Cerebellar nuclear complex (tissue), 1 donor: ENCODE data around the gene SPOCK1.

Source experiments
- DNase-seq, 2 experiments: peaks; one replicate each; lab custom pipeline; 2025; lab: John Stamatoyannopoulos, UW

The SPOCK1 gene

DNA sequence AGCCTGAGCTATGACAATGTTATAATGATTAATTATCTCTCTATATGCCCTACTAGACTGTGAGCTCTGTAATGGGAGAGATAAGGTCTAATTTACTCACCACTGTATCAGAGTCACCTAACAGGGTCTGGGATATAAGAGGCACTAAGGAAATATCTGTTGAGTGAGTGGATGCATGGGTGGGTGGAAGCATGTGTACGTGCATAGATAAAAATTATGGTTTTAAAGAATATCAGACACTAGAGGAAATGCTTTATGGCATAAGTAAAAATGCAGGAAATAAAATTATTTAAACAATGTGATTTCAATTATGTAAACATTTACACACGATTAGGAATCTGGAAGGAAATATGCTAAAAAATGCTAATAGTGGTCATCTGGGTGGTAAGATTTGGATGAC, 137.8 kb downstream of the SPOCK1 start:
- DNase-seq = no peak

DNA sequence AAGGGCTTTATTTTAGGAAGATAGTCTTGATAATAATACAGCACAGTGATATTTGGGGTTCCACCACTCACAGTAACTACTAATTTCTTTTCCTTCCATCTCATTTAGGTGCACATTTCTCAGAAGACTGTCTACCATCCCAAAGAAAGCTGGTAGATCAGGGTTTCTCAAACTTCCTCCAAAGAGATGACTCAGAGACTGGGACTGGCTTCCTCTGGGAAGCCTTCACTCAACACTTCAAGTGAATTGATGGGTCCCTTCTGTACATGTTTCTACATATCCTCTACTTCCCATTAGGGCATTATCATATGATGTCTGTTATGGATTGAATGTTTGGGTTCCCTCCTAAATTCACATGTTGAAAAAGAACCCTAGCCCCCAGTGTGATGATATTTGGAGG, 138.5 kb downstream of the SPOCK1 start:
- DNase-seq = no peak

DNA sequence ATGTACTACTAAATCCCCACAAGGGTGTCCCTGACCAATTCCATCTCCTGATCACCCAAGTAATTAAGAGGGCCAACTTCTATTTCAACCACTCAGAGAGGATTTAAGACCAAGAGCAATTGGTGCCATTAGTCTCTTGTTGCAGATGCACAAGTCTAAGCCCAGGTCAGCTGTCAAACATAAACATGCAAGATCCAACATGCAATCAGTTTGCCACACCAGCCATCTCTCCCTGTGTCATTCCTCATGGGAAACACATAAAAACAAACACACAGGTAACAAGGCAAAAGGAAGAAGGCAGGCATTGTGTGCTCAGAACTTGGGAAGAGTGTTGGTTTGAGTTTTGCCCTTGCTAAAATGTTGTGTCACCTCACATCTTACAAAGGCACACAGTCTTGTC, 139.2 kb downstream of the SPOCK1 start:
- DNase-seq = no peak

DNA sequence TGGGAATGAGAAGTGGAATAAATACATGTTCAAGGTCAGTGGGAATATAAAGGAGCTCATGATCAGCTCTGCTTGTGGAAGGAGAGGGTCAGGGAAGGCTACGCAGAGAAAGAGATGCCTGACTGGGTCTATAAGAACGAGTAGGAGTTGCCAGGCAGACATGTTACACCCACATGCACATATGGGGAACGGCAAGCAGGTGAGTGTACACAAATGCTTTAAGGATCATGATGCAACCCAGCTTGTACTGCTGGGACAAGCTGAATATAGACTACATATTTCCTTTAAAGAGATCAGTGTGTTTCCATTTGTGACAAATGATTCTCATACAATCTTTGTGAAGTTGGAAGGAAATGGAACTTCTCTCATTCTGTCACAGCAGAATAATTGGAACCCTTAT, 141.7 kb downstream of the SPOCK1 start:
- no peak for DNase-seq

DNA sequence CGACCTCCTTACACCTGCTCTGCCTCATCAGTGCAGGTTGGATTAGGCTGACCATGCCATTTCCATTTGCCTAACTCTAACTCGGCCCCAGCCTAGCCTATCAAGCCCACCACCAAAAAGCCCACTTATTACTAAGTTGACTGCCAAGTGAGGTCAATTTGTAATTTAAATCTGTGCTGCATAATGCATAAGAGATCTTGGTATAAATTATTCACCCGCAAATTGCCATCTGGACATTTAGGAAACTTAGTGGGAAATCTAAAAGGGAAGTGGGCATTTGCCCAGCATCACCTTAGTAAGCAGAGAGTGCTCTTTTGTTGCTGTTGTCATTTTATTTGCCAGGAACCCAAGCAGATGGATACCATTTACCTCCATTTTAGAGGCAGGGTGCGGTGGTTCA, 143.0 kb downstream of the SPOCK1 start:
- DNase-seq = no peak

DNA sequence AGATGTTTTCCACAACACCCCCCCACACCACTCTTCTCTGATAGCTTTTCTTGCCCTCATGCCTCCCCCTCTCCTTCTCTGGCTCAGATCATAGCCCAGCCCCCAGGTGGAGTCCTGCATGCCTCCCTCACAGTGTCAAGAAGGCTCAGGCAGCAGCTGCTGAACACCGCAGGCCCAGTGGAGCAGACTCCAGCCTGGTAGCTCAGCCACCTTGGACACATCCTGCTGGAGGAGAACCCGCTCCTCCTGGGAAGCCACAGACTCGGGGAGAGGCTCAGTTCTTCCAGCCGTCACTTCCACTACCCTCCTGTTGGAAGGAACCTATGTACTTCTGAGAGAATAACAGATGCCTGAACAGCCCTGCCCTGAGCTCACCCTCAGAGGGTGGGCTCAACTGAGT, 143.4 kb downstream of the SPOCK1 start:
- no peak for DNase-seq

DNA sequence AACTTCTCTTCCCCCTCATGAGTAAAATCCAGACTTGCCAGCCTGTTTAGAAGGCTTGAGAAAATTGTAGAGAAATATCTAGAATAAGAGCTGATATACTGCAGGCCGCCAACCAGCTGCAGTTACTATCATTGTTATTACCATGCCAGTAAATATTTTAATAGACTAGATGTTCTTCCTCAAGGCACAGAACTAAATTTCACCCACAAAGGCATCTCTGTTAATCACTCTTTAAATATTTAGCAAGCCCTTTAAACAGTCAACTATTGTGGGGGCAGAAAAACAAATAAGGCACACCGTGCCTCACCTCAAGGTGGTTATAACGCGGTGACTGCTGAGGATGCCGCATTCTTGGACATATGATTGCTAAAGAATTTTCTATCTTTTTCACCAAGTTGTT, 147.0 kb downstream of the SPOCK1 start:
- DNase-seq = no peak

DNA sequence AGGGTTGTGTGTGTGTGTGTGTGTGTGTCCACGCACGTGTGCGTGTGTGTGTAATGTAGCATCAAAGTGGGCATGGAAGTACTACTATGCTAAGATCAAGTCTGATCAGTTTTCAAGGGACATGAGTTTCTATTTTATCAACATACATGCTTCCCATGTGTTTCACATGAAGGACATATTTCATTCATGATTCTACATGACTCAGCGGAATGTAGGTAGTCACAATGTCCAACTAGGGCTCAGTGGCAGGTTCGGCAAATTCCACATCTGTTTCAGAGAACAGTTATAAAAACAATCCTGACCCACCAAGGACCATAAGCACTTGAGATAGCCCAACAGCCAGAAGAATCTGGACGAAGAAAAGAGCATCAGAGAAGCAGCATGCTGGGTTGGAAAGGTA, 148.3 kb downstream of the SPOCK1 start:
- no peak for DNase-seq

DNA sequence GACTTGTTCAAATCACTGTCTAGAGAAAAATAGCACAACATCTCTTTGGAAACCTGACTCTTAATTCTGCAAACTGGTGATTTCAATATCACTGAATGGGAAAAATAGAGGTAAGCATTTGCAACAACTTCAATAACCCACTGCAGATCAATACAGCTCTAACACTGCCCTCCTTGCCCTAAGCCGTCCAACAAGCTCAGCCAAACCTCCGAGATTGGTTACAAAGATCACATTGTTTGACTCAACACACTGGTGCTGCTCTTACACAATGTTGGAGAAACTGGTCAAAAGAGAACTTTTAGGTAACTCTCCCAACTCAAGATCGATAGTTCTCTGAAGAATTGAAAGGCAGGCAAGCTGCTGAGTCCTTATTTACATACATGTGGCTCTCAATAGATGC, 150.4 kb downstream of the SPOCK1 start:
- DNase-seq = no peak

DNA sequence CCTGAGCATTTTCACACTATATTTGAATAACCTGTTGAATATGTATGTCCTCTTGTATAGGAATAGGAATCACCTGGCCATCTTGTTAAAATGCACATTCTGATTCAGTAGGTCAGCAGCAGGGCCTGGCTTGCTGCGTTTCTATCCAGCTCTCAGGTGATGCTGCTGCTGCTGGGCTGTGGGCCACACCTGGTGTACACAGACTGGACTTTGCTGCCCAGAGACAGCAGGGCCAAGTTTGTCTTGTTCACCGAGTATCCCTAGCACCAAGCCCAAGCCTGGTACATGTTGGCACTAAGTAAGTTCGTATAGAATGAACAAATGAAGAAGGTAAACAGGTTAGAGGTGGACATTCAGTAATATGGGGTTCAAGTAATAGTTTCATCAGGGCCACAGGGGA, 151.3 kb downstream of the SPOCK1 start:
- DNase-seq = no peak

DNA sequence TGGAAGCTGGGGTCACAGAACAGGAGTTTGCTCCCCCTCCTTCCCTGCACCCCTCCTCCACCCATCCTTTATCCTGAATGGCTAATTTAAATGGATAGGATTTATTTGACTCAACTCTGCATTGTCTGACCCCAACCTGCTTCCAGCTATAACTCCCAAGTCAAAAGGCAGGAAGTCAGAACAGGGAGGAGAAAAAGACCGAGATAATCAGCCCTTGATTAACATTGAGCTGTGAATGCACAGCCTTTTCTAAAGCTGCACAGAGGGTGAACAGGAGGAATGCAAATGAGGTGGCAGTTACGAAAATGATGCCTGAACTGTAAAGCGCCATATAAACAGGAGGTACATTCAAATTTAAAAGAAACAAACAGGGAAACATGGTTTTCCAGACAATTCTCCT, 152.8 kb downstream of the SPOCK1 start:
- DNase-seq = no peak

DNA sequence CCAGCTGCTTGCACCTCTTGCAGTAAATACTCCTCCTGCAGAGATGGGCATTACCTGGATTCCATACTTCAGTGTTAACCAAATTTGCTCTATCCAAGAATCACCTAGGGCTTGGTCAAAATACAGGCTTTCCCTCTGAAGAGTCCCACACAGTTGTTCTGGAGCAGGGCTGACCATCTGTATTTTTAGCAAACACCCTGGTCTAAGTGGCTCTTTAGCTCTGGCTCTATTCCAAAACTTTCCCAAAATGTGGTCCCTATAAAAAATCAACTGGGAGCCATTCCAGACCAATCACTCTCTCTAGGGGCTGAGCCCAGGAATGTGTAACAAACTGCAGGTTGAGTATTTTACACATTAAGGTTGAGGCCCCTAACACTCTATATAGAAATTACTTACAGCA, 153.7 kb downstream of the SPOCK1 start:
- no peak for DNase-seq

DNA sequence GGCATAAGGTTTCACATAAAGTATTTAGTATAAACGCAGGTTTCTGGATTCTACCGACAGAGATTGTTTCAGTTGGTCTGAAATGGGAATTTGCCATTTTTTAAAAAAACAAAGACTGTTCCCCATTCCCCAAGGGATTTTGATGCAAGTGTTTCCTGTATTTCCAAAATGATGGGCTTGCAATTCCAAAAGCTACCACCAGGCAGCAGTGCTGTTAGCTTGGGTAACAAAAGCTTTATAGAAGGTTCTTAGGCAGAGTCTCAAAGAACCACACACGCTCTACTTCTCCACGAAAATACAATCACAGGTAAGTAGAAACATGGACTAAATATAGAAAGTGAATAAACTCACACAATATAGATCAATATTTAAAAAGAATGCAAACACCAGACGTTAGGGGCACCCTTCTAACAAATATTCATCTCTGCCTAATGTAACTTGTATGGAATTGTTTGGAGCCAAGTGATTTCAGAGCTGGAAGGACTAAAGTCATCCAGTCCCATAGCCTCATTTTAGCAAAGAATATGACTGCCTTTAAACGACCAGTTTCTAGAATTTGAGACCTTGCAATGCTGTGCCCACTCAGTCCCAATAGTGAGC, 154.3 kb downstream of the SPOCK1 start:
- no peak for DNase-seq

DNA sequence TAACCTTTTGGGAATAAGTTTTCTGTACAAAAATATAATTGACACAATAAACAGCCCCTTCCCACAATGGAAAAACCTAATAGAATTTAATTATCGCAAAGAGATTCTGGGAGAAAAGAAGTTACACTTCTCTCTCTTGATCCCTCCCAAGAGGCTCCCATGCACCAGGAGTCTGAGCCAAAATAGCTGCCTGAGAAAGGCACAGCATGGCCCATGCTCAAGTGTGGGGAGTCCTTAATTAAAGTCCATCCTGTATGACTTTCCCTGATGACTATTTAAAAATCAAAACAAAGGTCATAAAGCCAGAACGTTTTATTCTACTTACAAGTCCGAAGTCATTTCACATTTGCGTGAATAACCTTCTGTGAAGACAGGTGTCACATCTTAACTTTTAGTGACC, 155.1 kb downstream of the SPOCK1 start:
- DNase-seq = no peak

DNA sequence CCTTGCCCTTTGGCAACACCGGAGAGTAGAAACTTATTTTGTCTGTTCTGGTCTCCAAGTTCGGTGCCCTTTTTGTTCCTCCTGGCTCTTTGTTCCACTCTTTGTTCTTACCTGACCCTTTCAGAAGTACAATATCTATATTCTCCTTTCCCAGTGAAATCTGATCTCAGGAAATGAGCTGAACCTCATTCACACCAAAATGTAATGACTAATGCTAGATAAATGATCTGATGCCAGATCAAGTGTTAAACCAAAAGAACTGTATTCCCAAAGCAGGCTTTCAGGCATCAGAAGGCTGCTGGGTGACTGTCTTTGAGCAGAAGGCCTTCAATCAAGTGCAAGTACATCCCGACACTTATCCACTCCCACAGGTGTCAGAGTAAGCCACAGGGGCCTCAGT, 156.4 kb downstream of the SPOCK1 start:
- no peak for DNase-seq

DNA sequence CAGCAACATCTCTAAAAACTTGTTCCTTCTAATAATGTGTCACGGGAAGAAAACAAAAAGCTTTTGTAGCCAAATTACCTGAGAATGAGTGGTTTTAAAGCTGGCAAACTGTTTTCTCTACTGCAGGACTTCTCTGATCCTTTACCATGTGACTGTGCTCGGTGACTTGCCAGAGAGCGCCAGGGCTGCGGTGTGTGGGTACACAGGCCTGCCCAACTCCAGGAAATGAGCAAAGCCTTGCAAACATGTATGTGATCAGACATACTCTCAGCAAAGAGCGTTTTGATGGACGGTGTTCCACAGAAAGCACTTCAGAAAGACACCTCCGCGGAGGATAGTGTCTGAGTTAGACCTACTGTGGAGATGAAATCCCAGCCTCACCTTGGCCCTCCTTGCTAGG, 157.3 kb downstream of the SPOCK1 start:
- no peak for DNase-seq

DNA sequence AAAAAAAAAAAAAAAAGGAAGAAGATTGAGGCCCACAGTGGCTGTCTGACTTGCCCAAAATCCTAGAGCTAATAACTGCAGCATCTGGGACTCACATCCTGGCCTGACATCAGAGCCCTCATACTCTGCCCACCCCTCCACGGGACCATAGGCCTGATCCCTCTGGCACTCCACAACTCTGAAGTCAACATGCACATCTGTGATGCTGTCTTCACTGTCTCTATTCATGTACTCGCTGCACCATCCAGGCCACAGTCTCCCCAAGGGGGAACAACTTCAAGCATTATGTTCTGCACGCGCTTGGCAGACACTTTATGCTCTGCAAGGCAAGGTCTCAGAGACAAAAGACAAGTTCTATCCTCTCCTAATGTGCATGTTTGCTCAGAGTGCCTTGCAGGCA, 158.2 kb downstream of the SPOCK1 start:
- no peak for DNase-seq

DNA sequence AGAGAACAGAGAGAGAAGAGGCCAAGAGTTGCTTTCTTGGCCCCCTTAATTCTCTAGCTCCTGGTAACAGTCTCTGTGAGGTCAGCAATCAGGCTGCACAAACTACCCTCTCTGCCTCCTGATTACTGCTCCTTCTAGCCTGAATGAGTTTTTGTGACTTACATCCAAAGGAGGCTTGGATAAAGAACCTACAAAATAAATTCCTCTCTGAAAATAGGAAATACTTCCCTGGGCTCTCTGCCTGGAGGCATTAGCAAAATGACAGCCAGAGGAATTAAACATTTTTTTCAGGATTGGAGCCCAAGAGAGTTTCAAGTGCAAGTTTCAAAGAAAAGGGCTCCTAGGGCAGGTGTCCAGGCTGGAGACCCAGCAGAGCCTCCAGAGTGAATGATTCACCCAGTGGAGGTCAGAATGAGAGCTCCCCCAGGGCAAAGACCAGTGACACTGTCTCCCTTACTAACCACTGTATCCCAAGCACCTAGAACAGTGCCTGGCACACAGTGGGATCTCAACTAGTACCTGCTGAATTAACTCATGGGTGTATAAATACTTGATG, 162.5 kb downstream of the SPOCK1 start:
- DNase-seq = no peak

DNA sequence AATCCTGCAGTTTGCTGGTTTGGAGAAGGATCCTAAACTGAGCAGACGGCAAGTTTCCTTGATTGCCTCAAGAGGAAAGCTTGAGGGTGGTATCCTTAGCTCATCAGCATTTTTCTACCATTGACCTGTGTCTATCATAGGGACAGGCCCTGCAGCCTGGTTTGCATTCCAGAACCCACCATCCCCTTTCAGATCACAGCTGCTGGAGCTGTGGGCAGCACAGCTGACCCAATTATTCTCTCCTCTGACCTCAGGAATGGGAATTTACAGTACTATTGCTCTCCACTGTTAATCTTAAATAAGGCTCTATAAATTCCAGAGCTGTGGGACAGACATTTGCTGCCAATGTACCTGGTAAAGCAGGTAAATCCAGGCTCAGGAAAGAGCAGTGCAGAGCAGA, 163.0 kb downstream of the SPOCK1 start:
- DNase-seq = no peak

DNA sequence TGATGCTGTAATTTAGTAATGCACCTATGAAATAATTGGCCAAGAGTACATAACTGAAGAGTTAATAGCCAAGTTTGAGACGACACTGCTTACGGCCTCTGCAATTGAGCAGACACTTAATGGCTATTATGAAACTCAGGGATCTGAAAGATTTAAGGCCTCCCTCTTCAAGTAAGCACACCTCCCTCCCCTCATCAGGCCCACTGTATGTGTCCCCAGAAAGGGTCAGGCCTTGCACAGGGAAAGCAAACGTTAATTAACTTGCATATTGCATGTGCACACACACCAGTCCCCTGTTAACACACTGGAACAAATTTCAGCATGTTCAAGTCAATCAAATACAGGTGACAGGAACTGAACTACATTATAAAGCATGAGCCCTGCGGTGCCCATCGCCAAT, 163.6 kb downstream of the SPOCK1 start:
- DNase-seq = no peak

DNA sequence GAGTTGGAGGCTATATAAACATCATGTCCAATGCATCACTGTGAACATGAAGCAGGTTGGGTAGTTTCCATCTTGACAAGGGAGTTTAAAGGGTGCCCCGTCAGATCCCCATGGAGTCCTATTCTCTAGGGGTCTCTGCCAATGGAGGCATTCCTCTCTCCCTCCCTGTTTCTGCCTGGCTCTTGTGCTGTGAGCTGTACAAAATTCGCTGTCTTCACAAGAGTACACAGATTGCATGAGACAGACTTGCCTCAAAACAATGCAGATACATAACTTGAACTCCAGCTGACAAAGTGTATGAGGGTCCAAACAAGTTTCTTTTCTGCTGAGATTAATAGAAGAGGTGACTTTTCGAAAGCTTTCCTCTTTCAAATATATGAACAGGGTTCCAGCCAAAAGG, 165.2 kb downstream of the SPOCK1 start:
- no peak for DNase-seq

DNA sequence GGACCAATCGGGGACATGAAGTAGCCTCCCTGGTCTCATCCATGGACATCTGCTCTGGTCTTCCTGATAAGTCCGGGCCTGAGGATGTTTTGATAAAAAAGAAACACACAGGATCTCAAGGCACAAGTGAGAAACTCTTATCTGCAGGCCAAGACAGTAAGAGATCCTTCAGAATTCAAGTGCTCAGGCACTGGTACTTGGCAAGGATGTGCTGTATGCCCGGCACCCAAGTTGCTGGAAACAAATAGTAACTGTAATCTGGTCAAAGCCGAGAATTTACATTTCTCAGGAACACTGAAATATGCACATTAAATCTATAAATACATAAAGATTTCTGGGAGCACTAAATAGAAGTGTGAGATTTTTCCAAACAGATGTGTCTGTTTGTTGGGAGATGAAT, 165.7 kb downstream of the SPOCK1 start:
- no peak for DNase-seq

DNA sequence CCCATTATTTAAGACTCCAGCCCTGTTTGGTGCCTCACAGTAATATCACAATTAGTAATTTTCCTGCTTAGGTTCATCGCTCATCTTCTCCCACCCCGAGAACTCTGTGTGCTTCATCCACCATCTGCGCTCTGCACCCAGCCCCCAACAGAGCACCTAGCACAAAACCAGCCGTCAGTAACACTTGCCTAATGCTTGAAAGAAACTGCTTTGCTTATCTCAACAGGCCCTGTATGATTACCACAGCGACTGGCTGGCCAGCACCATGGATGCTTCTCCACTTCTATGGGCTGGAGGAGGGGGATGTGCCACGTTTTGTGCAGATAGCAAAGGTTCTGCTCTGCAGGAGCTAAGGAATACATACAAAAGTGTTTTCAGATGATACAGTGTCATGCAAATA, 166.8 kb downstream of the SPOCK1 start:
- no peak for DNase-seq

DNA sequence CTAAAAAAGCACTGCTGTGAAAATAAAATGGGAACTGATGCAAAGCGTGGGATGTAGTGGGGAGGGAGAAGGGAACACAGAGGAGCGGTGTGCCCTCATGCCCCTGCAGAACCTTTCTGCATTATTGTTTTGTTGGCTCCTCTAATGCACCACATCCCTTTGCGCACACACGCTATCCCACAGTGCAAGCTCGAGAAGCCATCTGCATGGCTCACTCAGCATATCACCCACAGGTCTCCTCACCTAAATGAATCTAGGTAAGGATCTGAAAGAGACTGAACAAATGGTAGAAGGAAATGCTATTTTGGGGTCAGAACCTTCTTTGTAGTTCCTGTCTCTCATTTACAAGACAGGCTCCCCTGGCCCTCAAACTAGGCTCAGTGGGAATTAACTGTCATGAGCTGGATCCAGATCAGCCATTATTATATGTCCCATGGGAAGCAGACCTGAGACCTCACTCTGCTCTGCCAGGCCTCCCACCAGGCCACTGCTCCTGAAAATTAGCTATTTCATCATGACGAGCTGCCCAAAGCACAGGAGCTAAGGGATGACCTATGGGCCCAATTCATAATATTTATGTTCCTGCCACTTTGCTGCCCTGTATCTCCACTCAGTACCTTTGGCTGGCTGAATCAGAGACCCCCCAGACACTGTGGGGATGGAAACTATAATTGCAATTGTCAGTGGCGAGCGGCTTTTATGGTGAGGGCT, 169.4 kb downstream of the SPOCK1 start:
- DNase-seq = no peak
